HG03175 (cell line): ENCODE results near the gene RNASE8.
"Not testable (repeated sequence)": the region's sequence is repeated elsewhere in the genome, so short reads cannot be mapped to it uniquely, and the experiment has no call there.

Source experiments
- ATAC-seq: cut with Tn5 transposase; IDR thresholded peaks from one replicate; pipeline ENCODE4 v1.9.1; 2021; ENCODE audit warnings: mild to moderate bottlenecking, moderate library complexity; ENCODE audit not compliant: unreplicated experiment

The RNASE8 gene, protein sequence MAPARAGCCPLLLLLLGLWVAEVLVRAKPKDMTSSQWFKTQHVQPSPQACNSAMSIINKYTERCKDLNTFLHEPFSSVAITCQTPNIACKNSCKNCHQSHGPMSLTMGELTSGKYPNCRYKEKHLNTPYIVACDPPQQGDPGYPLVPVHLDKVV

DNA sequence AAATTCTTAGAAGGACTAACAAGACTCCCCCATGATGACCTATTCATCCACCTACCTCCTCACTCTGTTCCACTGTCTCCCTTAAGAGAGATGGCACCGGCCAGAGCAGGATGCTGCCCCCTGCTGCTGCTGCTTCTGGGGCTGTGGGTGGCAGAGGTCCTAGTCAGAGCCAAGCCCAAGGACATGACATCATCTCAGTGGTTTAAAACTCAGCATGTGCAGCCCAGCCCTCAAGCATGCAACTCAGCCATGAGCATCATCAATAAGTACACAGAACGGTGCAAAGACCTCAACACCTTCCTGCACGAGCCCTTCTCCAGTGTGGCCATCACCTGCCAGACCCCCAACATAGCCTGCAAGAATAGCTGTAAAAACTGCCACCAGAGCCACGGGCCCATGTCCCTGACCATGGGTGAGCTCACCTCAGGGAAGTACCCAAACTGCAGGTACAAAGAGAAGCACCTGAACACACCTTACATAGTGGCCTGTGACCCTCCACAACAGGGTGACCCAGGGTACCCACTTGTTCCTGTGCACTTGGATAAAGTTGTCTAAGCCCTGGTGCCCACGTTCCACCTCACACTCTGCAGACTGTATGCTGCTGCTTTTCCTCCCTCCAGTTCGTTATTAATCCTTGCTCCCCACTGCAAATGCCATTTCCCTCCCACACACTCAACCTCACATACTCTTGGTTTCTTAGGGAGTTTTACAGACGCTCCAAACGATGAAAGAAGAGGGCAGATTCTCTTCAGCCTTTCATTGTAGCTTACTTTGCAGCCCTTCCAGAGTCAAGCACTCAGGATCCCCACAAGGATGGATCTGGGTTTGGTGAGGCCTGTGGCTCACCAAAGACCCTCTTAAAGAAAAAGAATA, at the start of gene RNASE8:
TSS of gene RNASE8 (plus strand) at position 20 of the 873 bp plus-strand sequence. CDS start at position 91, 71 bp downstream.
- no peak for ATAC-seq

DNA sequence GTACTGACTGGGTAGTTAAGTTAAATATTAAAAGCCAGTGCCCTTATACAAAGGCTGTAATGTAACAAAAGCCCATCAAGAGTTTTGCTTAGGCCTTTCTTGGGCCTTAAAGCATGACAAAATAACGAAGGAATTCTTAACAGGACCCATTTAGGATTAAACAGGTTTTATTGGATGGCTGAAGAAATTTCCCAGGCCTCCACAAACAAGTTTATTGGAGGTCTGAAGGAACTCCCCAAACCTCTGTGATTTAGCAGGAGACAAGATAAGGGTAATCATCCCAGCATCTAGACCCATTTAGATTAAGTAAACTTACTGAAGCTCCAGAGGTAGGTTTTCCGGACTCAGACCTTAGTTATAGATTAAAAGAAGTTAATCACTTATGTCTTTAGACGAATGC, 47.9 kb upstream of the RNASE8 start:
- ATAC-seq: not testable (repeated sequence)

DNA sequence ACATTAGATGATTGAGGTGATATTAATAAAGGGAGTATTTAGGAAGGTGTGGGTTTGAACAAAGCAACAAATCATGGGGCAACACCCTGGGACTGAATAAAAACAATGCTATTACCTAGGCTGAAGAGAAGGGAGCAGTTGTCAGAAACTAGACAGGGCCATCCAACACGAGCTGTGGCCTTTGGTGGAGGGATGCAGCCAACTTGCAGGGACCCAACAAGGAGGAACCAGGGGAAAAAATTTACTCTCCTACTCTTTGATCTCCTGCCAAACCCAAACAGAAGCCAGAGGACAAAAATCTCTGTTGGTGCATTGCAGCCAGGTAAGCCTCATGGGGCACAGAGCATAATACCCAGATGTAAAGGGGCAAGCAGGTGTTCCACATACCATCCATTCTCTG, 46.5 kb upstream of the RNASE8 start:
- ATAC-seq: no peak

DNA sequence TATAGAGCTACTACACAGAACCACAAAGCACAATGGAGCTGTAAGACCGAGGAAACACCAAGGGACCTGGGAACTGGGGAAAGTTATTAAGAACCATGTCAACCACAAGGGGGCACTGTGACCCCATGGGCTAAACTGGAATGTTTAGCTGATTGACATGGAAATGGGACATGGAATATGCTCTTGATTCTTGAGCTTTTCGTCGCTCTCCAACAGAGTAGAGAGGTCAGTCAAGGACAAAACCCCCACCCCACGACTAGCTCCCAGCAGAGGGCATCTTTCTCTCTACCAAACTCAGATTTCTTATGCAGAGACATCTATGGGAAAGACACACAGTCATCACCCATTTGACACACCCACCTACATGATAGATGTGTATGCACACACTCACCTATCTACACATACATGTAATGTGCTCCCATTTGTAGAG, 42.8 kb upstream of the RNASE8 start:
- ATAC-seq: peak; percentile 62

DNA sequence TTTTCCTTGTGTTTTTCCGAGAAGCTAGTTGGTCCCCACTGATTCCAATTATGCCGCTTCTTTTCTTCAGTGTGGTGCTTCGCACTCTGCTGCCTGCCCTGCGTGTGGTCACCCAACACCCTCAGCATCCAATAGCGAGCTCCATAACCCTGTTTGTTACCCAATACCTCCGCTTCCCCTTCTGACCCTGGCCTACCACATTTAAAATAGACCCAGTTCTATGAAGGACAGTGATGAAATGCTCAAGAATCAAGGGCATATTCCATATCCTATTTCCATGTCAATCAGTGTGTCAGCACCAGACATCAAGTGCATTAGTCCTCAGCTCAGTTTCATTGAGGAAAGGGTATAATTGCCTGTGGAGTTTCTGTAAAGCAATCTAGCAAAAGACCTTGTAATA, 42.3 kb upstream of the RNASE8 start:
- ATAC-seq: no peak

DNA sequence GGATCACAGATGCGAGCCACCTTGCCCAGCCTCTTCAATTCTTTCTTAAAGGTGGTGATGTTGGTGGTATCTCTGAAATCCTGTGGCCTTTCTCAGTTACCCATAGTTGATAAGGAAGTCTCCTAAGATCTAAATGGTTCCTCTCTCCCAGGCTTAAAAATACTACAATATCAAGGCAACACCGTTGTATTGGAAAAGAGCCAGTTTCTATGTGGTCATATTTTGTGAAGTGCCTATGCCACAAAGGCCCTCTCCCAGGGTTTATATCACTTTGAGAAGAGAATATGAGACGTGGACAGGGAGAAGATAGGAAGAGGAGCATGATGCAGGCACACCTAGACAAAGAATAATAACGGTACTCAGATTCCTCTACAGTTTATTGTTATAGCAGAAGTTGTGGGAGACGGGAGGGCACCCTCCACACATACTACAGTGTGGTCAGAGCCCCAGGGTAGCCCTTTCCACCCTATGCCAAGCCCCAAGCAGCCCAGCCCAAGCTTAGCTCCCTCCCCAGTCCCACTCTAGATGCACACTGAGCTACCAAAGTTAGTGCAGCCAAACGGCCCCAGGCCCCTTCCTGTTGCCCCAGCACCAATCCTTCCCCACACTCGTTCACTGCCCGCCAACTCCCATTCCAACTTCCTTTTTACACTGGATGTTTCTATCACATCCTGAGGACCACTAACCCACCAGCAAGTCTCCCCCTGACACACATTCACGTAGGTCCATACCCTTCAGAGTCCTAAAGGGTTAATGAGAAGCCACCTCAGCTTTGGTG, 41.0 kb upstream of the RNASE8 start:
- ATAC-seq: no peak

DNA sequence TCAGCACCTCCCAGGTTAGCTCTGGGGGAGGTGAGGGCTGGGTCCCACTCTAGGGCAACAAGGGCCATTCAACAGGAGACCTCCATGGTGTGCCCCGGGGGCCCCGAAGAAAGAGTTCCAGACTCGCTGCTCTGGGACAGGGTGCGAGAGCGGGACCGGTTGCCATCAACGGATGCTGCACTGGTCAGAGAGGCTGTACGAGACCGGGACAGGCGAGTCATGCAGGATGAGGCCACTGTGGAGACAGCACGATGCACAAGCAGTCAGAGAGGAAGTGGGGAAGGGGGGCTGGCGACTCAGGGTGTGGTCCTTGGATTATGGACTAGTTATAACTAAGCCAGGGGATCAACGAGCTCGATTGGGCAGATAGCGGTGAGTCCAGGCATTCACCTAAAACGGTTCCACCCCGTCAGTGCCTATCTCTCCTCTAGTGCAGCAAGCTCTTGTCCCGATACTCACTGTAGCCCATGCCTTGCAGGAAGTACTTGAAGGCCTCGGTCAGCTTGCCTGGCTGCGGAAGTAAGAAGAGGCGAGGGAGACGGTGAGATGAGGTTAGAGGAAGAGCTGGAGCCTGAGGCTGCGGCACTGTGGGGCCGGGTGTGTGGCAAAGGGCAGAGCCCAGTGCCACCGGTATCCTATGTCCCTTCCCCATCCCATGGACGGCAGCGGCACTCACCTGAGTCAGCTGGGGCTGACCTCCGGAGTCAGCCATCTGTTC, 39.9 kb upstream of the RNASE8 start:
- no peak for ATAC-seq

DNA sequence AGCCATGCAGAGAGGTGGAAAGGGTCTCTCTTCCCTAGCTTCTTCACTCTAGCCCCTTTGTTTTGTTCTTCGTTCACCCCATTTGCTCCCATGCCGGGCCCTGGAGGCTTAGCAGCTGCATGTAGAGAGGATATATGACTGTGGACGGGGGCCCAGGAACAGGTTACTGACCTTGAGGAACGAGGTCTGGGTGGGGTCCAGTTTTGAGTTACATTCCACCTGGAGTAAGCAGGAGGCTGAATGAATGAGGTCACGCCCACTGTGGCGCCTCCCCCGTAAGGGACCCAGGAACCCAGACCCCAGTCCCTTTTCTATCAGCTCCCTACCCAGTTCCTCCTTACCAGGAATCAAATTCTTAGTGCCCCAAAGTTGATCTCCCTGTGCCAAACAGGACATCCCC, 39.3 kb upstream of the RNASE8 start:
- no peak for ATAC-seq

DNA sequence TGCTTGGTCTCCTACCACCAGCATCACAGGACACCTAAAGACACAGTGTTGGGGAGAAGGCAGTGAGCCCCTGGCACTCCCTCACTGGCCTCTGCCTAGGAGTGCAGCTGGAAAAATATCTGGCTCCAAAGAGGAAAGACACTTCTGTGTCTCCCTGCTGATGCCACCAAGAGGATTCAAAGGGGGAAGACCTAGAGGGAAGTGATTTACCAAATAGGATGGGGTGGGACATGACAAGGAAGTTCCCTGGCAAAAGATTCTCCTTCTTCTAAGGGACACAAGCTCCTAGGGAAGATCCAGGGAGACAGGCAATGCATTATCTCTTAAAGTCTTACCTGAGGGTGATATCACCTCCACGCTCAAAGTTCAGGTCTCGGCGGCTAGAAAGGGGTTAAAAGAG, 38.8 kb upstream of the RNASE8 start:
- ATAC-seq: no peak

DNA sequence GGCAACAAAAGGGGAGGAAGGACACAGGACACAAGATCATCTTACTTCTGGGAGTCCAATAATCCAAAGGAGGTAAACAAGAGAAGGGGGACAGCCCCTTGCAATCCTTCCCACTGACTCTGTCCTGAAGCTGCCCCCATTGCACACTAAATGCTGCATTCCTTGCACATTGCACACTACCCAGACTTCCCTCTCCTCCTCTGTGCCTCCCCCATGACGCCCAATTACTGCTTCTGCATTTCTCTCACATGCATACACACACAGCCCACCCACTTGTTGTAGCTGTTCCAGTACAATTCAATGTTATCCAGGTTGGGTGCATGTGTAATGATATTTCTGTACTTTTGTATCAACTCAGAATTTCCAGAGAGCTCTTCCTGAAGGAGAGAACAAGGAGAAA, 38.3 kb upstream of the RNASE8 start:
- ATAC-seq: no peak

DNA sequence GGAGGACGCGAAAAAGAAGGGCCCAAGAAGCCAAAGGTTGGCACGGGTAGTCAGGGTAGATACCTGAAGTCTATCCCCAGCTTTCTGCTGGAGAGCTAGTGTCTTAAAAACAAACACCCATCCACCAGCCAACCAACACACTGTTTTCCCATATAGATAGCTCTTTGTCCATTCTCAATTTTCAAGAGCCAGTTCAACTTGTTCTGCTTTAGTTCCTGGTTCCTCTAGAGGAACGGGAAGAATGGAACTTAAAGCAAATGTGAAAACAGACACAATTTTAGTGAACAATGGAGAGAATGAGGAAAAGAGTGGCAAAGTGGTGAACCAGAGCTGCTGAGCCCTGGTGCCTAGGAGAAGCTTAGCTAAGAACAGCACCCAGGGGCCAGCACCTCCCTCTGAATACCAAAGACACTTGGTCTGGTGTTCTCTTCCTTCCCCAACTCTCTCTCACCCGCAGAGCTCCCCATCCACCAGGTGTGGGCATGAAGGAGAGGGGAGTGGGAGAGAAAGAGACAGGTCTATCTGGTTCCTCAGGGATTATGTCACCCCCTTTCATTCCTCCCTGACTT, 36.6 kb upstream of the RNASE8 start:
- no peak for ATAC-seq

DNA sequence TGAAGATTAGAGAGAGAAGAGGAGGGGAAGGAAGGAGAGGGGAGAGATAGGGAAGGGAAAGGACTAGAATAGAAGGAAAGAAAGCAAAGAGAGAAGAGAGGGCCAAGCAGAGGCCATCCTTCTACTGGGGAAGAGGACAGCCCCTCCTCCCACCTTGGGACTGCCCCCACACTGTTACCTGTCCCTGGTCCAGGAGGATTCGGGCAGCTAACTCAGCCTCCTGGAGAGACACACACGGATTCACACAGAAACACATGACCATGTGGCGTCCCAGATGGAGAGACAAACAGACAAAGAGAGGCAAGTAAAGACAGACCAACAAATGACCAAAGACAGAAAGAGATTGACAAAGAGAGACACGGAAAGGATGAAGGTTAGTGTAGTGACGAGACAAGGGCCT, 34.9 kb upstream of the RNASE8 start:
- no peak for ATAC-seq

DNA sequence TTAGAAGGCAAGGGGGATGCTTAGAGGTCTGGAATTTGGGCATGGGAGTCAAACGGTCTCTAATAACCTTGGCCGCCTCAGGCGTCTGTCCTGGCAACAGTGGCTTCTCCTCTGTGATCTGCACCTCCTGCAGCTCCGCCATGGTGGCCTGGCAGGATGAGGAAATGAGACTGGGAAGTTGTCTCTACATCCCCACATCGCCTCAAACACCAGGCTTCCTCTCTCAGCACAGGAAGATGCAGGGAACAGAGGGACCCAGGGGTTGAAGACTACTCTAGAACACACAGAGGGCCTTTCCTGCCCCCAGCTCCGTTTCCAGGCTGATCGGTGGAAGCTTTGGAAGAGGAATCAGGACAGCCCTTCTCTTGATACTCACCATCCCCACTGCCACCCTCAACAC, 34.4 kb upstream of the RNASE8 start:
- ATAC-seq: no peak

DNA sequence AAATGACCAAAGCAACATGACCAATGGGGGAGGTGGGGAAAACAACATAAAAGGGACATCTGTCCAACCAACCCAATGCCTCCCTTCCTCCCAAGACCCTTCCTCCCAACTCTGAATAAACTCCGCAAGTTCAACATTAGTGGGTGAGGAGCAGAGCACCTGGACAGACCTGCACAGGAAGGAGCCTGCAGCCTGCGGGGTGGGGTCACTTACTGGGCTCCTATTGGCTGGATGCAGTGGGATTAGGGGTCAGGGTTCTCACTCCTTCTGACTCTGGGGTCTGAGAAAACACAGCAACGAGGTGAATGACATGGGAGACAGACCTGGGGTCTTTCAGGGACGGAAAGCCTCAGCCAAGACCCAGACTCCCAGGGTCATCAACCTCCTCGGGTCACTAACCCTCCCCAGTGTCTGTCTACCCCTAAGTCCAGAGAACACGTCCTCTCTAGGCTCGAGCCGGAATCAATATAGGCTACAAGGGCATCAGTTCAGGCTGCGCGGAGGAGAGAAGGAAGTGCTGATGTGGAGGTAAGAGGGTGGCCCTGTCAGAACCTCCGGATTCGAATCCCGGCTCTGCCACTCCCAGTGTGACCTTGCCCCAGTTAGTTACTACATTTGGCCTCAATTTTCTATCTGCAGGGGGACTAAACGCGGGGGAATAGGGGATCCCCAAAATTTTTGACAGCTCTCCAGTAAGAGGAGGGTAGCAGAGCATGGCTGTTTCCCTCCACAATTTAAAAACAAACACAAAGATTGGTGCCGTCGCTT, 33.6 kb upstream of the RNASE8 start:
- ATAC-seq: no peak

DNA sequence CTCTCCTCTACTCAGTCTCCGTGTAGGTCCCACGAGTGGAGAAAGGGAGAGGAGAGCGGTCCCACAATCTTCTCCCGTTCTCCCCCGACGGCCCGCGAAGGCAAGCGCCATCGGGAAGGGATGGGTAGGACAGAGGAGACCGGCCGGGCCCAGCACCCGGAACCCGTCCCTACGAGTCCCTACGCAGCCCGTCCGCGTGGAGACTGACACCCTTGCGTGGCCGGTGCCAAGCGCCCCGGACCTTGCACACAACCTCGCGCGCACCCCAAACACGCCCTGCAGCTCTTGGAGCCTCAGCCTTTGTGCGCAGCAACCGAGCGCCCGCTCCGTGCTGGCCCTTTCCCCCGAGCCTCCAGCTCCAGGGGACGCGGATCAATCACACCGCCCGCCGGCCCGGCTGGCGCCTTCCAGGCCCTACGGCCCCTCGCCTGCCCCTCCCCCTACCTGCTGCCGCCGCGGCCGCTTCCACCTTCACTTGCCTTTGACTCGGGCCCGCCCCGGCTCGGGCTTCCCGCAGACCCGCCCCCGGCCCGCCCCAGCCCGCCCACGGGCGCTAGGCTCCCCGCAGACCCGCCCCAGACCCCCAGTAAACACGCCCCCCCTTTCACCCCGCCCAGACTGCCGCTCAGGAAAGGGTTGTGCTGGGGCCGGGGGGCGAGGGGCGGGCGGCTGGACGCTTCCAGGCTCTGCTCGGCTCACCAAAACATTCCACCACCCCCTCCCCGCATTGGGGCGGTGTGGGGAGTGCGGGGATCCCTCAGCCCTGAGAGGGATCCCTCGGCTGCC, 32.8 kb upstream of the RNASE8 start, which contains the start of gene NDRG2:
TSS of gene NDRG2 (minus strand) at position 477 of the 786 bp plus-strand sequence. CDS start 1,746 bp downstream, outside the sequence.
- no peak for ATAC-seq

DNA sequence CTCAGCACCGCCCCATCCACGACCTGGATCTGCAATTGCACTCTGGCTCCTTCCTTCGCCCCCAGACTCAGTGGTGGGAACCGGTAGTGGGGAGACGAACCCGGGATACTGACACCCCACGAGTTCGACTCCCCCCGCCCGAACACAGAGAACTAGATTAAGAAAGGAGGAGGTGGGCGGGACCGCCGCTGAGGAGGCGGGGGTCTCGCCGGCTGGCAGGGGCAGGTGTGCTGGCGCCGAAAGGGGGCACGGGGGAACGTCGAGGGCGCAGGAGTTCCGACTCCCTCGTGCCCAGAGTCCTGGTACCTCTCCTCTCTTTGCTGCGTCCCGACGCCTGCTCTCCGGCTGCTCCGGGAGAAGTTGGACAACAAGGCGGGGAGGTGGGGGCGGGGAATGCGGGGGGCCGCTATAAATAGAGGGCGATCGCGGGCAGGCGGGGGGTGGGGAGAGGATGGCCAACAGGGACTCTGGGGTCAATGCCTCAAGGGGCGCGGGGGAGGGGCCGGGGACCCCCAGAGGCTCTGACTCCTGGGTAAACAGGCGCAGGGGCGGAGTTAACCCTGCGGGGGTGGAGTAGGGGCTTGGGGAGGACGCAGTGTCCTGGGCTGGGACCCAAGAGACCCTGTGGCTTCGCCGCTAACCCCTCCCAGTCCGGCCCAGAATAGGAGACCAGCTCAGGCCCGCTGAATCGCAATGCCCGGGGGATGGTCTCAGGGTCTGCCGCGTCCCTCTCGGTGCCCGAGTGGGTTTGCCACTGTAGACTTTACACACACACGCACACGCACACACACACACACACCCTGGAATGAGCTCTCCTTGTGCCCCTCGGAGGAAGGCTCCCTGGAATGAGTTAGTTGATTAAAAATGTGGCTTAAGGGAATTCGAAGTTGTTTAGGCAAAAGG, 32.0 kb upstream of the RNASE8 start:
- ATAC-seq: no peak

DNA sequence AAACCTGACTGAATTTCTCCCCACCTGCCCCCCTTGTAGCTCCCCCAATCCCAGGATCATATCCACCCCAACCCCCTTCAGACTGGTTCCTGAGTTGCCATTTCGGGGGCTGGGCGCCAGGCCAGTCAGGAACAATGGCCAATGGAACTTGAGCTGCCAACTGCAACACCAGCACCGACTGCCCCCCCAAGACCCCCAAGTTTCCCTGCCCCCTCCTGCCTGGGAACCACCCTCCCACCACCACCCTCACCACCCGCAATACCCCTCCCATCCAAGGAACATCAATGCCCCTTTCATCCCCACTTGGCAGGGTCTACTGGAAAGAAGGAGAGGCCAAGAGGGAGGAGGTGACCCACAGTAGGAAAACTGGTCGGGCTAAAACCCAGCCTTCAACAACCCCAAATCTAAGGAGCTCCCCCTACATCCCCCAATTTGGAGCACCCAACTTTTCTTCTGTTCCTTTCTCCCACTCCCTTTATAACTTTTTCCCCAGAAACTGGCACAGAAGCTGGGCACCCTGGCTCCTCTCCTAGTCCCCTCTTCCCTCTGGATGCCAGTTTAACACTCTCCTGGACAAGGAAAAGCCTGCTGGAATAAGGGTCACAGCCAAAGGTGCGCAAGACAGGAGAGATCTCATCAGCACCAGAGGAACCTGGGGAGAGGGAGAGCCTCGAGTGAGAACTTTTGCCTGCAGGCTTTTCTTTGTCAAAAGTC, 31.2 kb upstream of the RNASE8 start:
- no peak for ATAC-seq

DNA sequence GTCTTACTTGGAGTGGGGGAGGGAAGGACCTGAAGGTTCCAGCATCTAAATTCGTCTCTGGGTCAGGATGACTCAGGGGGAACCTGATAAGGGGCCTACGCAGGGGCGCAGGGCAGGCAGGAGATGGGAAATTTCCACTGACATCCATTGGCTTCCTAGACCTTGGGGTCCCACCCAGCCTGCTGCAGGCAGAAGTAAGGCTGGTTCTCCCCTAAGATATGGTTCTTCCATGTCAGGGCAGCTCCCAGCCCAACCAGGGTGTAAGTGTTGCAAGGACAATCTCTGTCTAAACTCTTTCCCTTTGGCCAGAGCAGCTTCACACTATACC, 30.7 kb upstream of the RNASE8 start:
- no peak for ATAC-seq
